Ishikawa (cell line): ENCODE measurements around the gene ACSF3.

ENCODE experiments used
- CEBPB ChIP-seq: IDR thresholded peaks from 2 replicates; pipeline ENCODE4 v1.6.1; 2012
- CREB1 ChIP-seq: IDR thresholded peaks from 2 replicates; pipeline ENCODE4 v1.6.1; 2012; ENCODE audit warnings: low read depth
- EGR1 ChIP-seq: IDR thresholded peaks from 2 replicates; pipeline ENCODE4 v1.6.1; 2012
- EP300 ChIP-seq: IDR thresholded peaks from 2 replicates; pipeline ENCODE4 v1.6.1; 2012; ENCODE audit warnings: borderline replicate concordance
- FOXM1 ChIP-seq: IDR thresholded peaks from 2 replicates; pipeline ENCODE4 v1.6.1; 2012; ENCODE audit warnings: low read depth, borderline replicate concordance
- NFIC ChIP-seq: IDR thresholded peaks from 2 replicates; pipeline ENCODE4 v1.6.1; 2012
- RAD21 ChIP-seq: IDR thresholded peaks from 2 replicates; pipeline ENCODE4 v1.6.1; 2012; ENCODE audit warnings: low read depth
- TAF1 ChIP-seq: IDR thresholded peaks from 2 replicates; pipeline ENCODE4 v1.6.1; 2012; ENCODE audit warnings: low read depth, mild to moderate bottlenecking
- TCF12 ChIP-seq: IDR thresholded peaks from 2 replicates; pipeline ENCODE4 v1.6.1; 2012; ENCODE audit warnings: low read depth
- TEAD4 ChIP-seq: IDR thresholded peaks from 2 replicates; pipeline ENCODE4 v1.6.1; 2012
- USF1 ChIP-seq: IDR thresholded peaks from 2 replicates; pipeline ENCODE4 v1.6.1; 2012
- YY1 ChIP-seq: IDR thresholded peaks from 2 replicates; pipeline ENCODE4 v1.6.1; 2012; ENCODE audit warnings: low read depth
- ZBTB7A ChIP-seq: IDR thresholded peaks from 2 replicates; pipeline ENCODE4 v1.6.1; 2012; ENCODE audit warnings: low read depth
- TF ChIP-seq, protein P1 (sequence below): IDR thresholded peaks from 2 replicates; pipeline ENCODE4 v1.6.1; 2012; ENCODE audit warnings: low read depth, mild to moderate bottlenecking
- TF ChIP-seq, protein P2 (sequence below): IDR thresholded peaks from 2 replicates; pipeline ENCODE4 v1.6.1; 2012

The ACSF3 gene

GRCh38 chr16:89152831-89153700, 59.4 kb downstream of the ACSF3 start:
- TF ChIP-seq ZBTB7A (no peak), TEAD4 (no peak), TAF1 (no peak)
- TF ChIP-seq, protein P1, sequence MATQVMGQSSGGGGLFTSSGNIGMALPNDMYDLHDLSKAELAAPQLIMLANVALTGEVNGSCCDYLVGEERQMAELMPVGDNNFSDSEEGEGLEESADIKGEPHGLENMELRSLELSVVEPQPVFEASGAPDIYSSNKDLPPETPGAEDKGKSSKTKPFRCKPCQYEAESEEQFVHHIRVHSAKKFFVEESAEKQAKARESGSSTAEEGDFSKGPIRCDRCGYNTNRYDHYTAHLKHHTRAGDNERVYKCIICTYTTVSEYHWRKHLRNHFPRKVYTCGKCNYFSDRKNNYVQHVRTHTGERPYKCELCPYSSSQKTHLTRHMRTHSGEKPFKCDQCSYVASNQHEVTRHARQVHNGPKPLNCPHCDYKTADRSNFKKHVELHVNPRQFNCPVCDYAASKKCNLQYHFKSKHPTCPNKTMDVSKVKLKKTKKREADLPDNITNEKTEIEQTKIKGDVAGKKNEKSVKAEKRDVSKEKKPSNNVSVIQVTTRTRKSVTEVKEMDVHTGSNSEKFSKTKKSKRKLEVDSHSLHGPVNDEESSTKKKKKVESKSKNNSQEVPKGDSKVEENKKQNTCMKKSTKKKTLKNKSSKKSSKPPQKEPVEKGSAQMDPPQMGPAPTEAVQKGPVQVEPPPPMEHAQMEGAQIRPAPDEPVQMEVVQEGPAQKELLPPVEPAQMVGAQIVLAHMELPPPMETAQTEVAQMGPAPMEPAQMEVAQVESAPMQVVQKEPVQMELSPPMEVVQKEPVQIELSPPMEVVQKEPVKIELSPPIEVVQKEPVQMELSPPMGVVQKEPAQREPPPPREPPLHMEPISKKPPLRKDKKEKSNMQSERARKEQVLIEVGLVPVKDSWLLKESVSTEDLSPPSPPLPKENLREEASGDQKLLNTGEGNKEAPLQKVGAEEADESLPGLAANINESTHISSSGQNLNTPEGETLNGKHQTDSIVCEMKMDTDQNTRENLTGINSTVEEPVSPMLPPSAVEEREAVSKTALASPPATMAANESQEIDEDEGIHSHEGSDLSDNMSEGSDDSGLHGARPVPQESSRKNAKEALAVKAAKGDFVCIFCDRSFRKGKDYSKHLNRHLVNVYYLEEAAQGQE: no peak
- TF ChIP-seq, protein P2, sequence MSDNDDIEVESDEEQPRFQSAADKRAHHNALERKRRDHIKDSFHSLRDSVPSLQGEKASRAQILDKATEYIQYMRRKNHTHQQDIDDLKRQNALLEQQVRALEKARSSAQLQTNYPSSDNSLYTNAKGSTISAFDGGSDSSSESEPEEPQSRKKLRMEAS: no peak

GRCh38 chr16:89153848-89154271, 60.2 kb downstream of the ACSF3 start:
- TF ChIP-seq TEAD4: no peak
- no peak for TF ChIP-seq YY1

DNA sequence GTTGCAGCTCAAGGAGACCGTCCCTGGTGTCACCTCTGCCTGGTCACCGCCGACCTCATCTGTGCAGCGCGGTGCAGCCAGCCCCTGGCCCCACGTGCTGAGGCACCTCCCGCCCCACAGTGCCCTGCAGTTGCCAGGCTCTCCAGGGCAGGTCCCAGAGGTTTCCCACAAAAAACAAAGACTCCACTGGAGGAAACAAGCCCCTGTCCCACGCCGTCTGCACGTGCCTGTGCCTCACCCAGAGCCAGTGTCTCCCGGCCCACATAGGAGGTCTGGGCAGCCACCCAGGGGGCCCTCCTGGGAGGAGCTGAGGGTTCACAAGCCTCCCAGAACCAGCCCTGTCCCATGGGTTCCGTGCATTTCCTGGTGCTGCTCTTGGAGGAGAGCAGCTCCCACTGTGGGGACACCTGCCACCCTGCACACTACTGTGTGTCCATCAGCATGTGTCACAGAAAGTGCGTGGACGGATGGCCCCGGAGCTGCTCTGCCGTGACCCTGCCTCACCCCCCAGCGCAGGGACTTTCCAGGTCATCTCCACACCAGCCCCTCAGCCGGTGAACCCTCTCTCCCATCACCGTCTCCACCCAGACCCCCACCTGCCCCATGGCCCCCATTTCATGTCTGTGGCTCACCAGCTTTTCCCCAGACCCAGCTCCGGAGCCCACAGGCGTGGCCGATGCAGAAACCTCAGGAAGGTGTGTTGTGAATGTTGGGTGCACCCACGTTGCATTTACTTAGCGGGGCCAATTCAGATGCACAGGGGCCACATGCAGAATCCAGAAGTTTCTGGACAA, 60.9 kb downstream of the ACSF3 start:
- TF ChIP-seq CREB1 (no peak), FOXM1 (no peak), TCF12 (no peak), EGR1 (no peak), ZBTB7A (no peak), NFIC (no peak), USF1 (no peak), RAD21 (no peak), EP300 (no peak)
- TF ChIP-seq, protein P2: no peak; the same call in 1 of the 2 replicates
- TF ChIP-seq, protein P1: no peak

- TF ChIP-seq CEBPB (no peak), USF1 (peak; percentile 49; the same call in 1 of the 2 replicates), EP300 (no peak)
- TF ChIP-seq, protein P2: peak; percentile 40; the same call in 1 of the 2 replicates
These were observed 61.6 kb downstream of the ACSF3 start for GRCh38 chr16:89155184-89155679.

- TF ChIP-seq EGR1 (no peak), FOXM1 (no peak), CEBPB (no peak), TEAD4 (no peak), CREB1 (no peak), RAD21 (no peak), EP300 (no peak)
- TF ChIP-seq, protein P2: no peak
These were observed 62.4 kb downstream of the ACSF3 start for GRCh38 chr16:89155851-89156739.
